ENCODE results near the gene ZBTB20. TPM values are rescaled to one million over a fixed set of nuclear protein-coding genes. Genes with fewer than 3 reads are reported as not detected.

Gene ZBTB20
- total RNA-seq, 3 donors from 2014 or later (not counting 1 experiment from before 2014, with no cell fraction given): 52.7 to 58.3 (median 55.9) TPM

DNA sequence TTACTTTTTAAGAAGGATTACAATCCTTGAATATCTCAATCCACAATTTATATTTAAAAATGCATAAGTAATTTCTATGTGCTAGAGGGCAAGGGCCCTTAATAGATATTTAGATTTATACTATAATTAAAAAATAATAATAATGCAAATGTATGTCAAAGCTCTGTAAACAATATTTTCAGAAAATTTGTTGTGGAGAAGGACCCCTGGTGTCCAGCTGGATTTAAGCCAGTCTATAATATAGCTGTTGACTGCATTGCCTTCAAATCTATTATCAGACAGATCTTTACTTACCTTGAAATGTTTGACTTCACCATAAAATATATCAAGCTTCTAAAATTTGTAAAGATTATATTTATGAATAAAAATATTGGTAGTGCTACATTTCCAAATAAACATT, 65.6 kb downstream of the ZBTB20 start:
- DNase-seq (no peak), ATAC-seq (no peak)
- TF ChIP-seq, protein P1, sequence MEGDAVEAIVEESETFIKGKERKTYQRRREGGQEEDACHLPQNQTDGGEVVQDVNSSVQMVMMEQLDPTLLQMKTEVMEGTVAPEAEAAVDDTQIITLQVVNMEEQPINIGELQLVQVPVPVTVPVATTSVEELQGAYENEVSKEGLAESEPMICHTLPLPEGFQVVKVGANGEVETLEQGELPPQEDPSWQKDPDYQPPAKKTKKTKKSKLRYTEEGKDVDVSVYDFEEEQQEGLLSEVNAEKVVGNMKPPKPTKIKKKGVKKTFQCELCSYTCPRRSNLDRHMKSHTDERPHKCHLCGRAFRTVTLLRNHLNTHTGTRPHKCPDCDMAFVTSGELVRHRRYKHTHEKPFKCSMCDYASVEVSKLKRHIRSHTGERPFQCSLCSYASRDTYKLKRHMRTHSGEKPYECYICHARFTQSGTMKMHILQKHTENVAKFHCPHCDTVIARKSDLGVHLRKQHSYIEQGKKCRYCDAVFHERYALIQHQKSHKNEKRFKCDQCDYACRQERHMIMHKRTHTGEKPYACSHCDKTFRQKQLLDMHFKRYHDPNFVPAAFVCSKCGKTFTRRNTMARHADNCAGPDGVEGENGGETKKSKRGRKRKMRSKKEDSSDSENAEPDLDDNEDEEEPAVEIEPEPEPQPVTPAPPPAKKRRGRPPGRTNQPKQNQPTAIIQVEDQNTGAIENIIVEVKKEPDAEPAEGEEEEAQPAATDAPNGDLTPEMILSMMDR (IDR thresholded peaks at IDR 0.05): no peak
- H3K4me1 Mint-ChIP-seq: peaks cover 20 to 22% of the 10 kb centered on the region in 2 donors
- no peaks in the 10 kb centered on the region for H3K27me3 Mint-ChIP-seq (ENCODE audit: low read depth in 2 of 2)
- Histone ChIP-seq H3K36me3 (ENCODE audit: control insufficient read depth, insufficient read depth, low read length) (no peaks in the 10 kb centered on the region), H3K4me1 (ENCODE audit: control insufficient read depth, insufficient read depth, low read length) (no peaks in the 10 kb centered on the region), H3K27me3 (ENCODE audit: control insufficient read depth, insufficient read depth, low read length) (no peaks in the 10 kb centered on the region), H3K4me3 (ENCODE audit: low read length) (no peak overlapping the region), H3K27ac (ENCODE audit: low read length) (no peak overlapping the region), H3K9me3 (ENCODE audit: control insufficient read depth, insufficient read depth, low read length) (no peaks in the 10 kb centered on the region)
- H3K27ac Mint-ChIP-seq: no peak overlapping the region
- intact Hi-C loops (cut with micrococcal nuclease): no loop called here
- no peaks in the 10 kb centered on the region for H3K9me3 Mint-ChIP-seq
- no peaks in the 10 kb centered on the region for H3K36me3 Mint-ChIP-seq
- no peak overlapping the region for H3K4me3 Mint-ChIP-seq

DNA sequence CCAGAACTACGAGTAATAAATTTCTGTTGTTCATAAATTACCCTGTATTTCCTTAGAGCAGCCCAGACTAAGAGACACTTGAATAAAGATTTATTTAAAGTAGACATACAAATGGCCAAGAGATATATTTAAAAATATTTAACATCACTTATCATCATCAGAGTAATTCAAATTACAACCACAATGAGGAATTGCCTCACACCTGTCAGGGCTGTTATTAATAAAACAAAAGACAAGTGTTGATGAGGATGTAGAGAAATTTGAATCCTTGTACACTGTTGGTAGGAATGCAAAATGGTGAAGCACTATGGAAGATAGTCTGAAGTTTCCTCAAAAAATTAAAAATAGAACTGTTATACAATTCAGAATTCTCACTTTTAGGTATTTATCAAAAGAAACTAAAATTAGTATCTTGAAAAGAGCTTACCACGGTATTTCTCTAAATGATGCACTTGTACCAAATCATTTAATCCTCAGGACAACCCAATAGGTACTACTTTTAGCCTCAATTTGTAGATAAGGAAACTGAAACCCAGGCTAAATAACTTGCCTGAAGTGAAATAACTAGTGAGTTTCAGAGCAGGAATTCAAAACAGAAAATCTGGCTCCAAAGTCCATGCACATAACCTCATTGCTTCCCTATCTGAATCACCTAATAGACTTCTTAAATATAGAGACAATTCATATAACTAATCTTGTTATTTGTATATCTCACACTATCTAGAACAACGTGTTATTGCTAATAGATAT, 69.4 kb downstream of the ZBTB20 start:
- Mint-ChIP-seq H3K27me3 (ENCODE audit: low read depth in 2 of 2) (no peaks in the 10 kb centered on the region), H3K9me3 (no peaks in the 10 kb centered on the region), H3K36me3 (no peaks in the 10 kb centered on the region), H3K27ac (no peak overlapping the region), H3K4me3 (no peak overlapping the region), H3K4me1 (peaks cover 15 to 23% of the 10 kb centered on the region in 2 donors)
- no peak overlapping the region for H3K27ac ChIP-seq (ENCODE audit: low read length)
- no peak for ATAC-seq
- H3K4me1 ChIP-seq (ENCODE audit: control insufficient read depth, insufficient read depth, low read length): no peaks in the 10 kb centered on the region
- TF ChIP-seq, protein P1 (IDR thresholded peaks at IDR 0.05): no peak
- no peaks in the 10 kb centered on the region for H3K9me3 ChIP-seq (ENCODE audit: control insufficient read depth, insufficient read depth, low read length)
- no peaks in the 10 kb centered on the region for H3K27me3 ChIP-seq (ENCODE audit: control insufficient read depth, insufficient read depth, low read length)
- no CpG with 5 or more reads among the region's 3 CpGs for WGBS (ENCODE audit: insufficient coverage)
- no peak for DNase-seq
- intact Hi-C loops (cut with micrococcal nuclease): no loop called here
- no peaks in the 10 kb centered on the region for H3K36me3 ChIP-seq (ENCODE audit: control insufficient read depth, insufficient read depth, low read length)
- no peak overlapping the region for H3K4me3 ChIP-seq (ENCODE audit: low read length)

DNA sequence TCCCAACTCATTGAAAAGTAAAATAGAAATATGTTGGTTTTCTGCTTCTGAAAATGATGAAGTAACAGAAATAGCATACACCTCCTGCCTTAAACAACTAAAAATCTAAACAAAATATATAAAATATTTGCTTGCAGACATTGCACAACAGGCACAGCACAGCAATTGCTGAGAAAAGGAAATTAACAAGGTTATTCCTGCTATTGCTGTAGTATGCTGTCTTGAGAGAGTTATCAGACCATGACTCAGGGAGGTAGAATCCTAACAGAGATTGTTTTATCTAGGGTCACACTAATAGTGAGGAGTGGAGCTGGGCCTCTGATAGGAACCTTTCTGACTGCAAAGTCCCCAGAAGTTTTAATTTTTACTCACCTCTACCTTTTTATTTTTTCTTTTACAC, 72.6 kb downstream of the ZBTB20 start:
- no peaks in the 10 kb centered on the region for H3K9me3 ChIP-seq (ENCODE audit: control insufficient read depth, insufficient read depth, low read length)
- Mint-ChIP-seq H3K4me3 (no peak overlapping the region), H3K27ac (no peak overlapping the region), H3K9me3 (no peaks in the 10 kb centered on the region), H3K36me3 (no peaks in the 10 kb centered on the region), H3K4me1 (peaks cover 6 to 10% of the 10 kb centered on the region in 2 donors), H3K27me3 (ENCODE audit: low read depth in 2 of 2) (no peaks in the 10 kb centered on the region)
- no peaks in the 10 kb centered on the region for H3K36me3 ChIP-seq (ENCODE audit: control insufficient read depth, insufficient read depth, low read length)
- ATAC-seq (no peak), DNase-seq (no peak)
- H3K27me3 ChIP-seq (ENCODE audit: control insufficient read depth, insufficient read depth, low read length): no peaks in the 10 kb centered on the region
- intact Hi-C loops (cut with micrococcal nuclease): no loop called here
- TF ChIP-seq, protein P1 (IDR thresholded peaks at IDR 0.05): no peak
- H3K27ac ChIP-seq (ENCODE audit: low read length): no peak overlapping the region
- no peaks in the 10 kb centered on the region for H3K4me1 ChIP-seq (ENCODE audit: control insufficient read depth, insufficient read depth, low read length)
- no peak overlapping the region for H3K4me3 ChIP-seq (ENCODE audit: low read length)
